Measurements from ENCODE around the gene ATP8A2.

The ATP8A2 gene

GRCh38 chr13:25684491-25684890 is 312.7 kb downstream of the ATP8A2 start:
- no peak for DNase-seq (ENCODE audit: low spot score)

DNA sequence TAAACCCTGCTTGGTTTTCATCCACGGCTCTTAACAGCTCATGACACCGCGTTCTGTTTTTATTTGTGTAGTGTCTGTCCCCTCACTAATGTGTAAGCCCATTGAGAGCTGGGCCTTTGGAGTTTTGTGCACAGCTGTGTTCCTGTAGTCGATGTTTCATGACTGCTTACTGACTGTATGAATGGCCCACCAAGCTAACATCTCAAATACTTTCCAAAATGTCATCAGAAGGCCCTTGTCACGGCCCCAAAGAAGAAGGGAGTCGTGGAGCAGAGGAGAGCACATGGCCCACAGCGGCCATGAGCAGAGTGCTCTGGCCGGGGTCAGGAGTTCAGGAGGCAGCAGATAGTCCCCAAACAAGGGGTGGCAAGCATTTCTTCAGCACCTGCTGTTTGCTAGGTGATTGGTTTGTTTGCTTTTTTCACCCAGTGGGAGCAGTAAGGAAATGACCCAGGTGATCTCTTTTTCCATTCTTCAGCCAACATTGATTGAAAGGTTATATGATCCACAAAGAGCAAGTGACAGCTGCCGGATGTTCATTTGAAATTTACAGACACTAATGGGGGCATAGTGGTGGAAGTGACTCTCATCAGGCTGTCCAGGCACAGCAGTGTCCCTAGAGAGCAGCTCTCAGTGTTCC is 315.2 kb downstream of the ATP8A2 start:
- DNase-seq (ENCODE audit: low spot score) = no peak

- DNase-seq (ENCODE audit: low spot score) = no peak
These were observed 315.9 kb downstream of the ATP8A2 start for GRCh38 chr13:25687471-25688225.

DNA sequence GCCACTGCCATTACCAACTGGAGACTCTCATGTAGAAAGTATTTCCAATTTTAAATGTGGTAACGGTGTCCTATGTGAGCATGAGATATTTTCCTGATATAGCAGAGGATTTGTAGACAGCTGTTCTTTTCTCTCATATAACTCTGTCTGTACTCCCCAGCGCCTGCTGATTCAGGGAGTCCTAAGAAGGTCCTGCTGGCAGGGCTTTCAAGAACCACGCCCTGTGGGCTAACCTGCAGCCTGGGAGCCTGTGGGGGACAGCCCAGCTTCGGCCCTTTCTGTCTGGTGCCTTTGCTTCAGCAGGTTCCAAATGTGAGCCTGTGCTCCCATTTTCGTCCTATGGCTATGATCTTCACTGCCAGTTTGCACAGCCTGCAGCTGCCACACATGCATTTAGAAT is 316.8 kb downstream of the ATP8A2 start:
- no peak for DNase-seq (ENCODE audit: low spot score)

DNA sequence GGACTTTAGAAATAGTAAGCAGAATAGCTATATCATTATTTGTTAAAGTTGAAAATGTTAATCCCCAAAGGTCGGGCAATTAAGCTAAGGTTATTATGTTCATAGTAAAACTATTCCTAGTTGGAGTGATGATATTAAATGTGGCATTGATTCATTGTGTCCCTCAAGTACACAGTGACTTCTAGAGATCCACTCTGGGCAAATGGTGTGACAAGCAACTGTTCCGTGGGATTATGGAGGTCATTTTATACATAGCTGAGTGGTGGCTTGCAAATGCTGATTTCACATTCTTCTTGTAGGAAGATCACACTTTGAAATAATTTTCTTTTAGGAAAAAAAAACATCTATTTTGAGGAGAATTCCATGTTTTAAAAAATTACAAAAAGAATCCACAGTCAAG is 317.8 kb downstream of the ATP8A2 start:
- no peak for DNase-seq (ENCODE audit: low spot score)

DNA sequence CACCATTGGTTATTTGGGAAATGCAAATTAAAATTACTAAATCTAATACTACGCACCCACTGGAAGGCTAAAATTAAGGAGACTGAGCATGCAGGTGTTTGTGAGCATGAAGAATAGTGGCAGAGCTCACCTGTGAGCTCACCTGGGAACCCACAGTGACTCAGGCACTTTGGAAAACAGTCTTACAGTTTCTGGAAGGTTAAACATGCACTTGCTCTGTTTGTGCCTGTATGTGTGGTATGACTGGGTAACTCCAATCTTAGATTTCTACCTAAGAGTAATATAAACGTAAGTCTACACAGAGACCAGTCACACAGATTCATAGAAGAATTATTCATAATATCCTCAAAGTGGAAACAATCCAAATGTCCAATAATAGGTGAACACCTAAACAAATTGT is 318.8 kb downstream of the ATP8A2 start:
- DNase-seq (ENCODE audit: low spot score) = no peak

GRCh38 chr13:25691654-25692053 is 319.9 kb downstream of the ATP8A2 start:
- DNase-seq (ENCODE audit: low spot score) = no peak

DNA sequence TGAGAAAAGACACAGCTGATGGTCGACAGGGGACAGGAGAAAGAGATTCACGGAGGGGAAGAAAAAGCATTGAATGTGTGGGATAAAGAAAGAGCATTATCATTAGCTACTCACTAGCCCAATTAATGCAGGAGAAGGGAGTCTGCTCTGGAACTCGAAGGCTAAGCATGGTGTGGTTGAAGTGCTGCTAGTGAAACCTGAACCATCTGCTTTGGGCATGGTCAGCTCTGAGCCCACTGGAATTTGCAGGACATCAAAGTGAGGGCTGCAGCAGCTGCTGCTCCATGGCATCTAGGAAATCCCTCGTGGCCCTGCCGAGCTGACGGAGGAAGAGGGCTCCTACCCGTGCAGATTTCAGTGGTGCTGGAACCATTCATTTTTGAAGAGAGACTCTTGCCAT is 320.3 kb downstream of the ATP8A2 start:
- no peak for DNase-seq (ENCODE audit: low spot score)

GRCh38 chr13:25699056-25699455 is 327.3 kb downstream of the ATP8A2 start:
- DNase-seq (ENCODE audit: low spot score) = no peak

- no peak for DNase-seq (ENCODE audit: low spot score)
These were observed 327.8 kb downstream of the ATP8A2 start for GRCh38 chr13:25699600-25699999.

DNA sequence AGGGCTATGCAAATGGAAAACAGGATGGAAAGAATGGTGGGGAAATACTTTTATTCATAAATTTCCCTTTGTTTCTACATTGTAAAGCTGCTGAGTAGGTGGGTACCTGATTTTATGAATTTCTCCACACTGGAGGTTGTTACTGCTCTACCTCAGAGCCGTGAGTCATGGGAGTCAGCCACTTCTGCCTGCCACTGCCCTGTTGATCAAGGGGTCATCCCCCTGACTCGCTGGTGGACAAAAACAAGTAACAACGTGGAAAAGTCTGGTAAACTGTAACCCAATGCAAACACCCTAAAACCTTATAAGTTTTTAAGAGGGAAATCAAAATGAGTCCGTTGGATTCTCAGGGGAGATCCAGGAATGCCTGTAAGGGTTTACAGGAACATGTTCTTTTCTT is 329.5 kb downstream of the ATP8A2 start:
- no peak for DNase-seq (ENCODE audit: low spot score)

DNA sequence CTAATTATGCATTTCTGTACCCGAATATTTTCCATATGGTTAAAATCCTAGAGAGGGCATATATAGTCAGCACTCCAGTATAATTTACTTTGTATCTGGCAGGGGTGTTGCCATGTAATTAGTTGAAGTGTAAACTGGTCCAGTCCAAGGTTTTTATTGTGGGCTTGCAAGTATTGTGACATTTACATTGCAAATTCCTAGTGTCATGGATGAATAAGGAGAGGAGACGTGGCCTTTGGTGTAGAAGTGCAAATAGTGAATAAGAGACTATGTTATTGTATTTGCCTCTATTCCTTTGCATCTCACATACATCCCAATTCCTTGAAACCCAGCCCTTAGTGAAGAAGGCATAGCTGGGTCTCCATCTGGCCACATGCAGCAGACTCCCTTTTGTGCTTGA is 330.6 kb downstream of the ATP8A2 start:
- DNase-seq (ENCODE audit: low spot score) = no peak

DNA sequence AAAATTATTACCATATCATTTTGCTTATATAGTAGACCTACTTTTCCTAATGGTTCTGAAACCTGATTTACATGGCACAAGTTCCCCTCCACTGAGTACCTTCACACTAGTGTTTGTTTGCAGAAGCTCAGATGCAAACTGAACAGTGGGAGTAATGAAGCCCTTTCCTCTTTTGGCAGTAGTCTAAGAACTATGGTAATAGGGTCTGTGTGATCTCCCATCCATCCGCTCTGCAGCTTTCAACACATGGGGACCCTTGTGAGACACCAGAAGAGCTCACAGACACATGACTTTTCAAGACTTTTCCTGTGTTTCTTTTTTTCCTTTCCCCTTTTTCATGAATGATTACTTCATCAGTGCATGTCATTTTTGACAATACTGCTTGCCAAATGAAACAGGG is 336.0 kb downstream of the ATP8A2 start:
- no peak for DNase-seq (ENCODE audit: low spot score)

DNA sequence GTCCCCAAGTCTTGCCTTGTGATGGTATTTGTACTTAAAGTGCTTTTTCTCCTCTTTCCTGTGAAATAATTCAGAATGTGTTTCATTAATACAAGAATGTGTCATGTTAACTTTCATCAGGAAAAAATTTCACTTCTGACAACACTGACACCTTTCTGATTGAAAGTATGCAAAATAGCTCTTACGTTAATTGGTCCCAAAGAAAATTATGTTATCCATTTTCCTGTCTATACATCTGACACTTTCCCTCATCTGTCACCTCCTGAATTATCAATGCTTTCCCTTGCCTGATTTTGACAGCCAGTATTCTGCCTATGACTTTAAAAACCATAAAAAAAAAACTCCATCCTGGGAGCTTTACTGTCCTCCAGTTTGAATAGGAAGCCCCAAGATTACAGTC is 336.5 kb downstream of the ATP8A2 start:
- DNase-seq (ENCODE audit: low spot score) = no peak

GRCh38 chr13:25709088-25709487 is 337.3 kb downstream of the ATP8A2 start:
- DNase-seq (ENCODE audit: low spot score) = no peak

DNA sequence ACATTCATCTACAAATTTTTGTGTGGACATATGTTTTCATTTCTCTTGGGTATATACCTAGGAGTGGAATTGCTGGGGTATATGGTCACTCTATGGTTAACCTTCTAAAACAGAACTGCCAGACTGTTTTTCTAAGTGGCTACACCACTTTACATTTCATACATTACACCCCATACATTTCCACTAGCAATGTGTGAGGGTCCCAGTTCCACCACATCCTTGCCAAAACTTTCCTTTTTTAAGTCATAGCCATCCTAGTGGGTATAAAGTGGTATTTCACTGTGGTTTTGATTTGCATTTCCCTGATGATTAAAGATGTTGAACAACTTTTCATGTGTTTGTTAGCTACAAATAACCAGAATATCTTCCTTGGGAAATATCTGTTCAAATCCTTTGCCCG is 344.0 kb downstream of the ATP8A2 start:
- no peak for DNase-seq (ENCODE audit: low spot score)

DNA sequence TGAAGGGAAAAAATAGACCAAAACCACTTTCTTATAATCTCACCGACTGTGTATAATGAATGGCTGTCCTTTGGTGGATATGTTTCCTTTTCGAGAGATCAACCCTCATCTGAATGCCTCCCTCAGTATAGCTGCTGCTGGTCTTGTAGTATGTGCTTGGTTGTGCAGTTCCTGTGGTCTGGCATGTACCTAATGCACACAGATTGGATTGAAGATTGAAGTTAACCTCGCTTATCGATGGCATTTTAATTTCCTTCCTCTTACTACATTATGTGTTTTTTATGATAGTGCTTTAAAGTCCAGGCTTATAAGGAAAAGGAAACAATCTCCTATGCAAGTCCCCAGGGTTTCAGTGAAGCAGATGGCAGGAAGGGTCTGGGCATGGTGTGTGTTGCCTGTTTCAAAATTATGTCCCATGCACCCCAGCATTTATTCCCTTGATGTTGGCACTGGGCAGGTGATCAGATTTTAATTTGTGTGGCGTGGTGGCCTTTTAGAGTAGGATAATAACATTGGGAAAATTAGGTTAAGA is 346.0 kb downstream of the ATP8A2 start:
- no peak for DNase-seq (ENCODE audit: low spot score)

- DNase-seq (ENCODE audit: low spot score) = no peak
These were observed 347.9 kb downstream of the ATP8A2 start for GRCh38 chr13:25719666-25720065.

DNA sequence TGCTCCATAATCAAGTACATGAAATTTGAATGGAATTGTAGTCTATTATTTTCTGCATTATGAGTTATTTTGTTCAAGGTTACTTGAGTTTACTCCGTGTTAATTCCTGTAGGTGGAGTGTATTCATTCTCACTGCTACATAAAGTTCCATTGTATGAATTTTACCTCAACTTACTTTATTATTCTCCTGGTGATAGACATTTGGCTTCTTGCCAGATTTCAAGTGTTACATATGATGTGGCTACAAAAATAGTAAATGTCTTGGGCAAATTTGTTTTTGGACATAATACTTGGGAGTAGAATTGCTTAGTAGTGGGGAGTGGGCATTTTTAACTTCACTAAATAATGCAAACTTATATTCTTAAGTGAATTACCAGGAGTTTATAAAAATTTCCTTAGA is 351.1 kb downstream of the ATP8A2 start:
- no peak for DNase-seq (ENCODE audit: low spot score)

- DNase-seq (ENCODE audit: low spot score) = no peak
These were observed 353.3 kb downstream of the ATP8A2 start for GRCh38 chr13:25725104-25725503.

- no peak for DNase-seq (ENCODE audit: low spot score)
These were observed 355.5 kb downstream of the ATP8A2 start for GRCh38 chr13:25727250-25727649.

DNA sequence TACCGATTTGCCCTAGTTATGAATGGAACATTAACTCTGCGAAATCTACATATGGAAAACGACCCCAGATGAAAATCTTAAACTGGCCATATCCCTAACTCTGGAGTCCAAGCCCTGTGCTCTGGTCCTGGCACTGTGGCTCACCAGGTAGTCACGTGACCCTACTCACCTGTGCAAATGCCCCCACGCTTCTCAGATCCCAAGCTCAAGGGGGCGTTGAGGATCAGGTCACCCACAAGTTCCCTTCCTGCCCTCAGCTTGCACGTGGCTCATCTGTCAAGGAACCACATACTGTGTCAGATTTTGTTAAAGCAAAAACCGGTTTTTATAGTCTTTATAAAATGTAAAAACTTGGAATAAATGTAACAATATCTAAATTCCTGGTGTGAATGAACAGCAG is 356.0 kb downstream of the ATP8A2 start:
- no peak for DNase-seq (ENCODE audit: low spot score)

DNA sequence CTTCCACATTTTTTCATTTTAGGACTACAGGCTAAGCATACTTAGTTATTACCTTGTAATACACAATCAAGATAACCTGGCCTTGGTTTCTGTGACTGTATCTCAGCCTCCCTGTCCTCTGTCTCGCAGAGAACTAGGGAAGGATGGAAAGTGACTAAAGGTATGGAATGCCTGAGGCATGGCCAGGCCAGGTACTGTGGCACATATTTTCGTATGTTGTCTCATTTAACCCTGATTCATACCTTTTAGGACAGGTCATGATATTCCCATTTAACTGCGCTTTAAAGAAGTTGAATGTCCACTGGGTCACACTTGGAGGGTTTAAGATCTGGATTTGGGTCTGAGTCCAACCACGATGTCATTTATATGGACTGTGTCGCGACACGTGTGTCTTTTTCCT is 357.4 kb downstream of the ATP8A2 start:
- DNase-seq (ENCODE audit: low spot score) = no peak

- DNase-seq (ENCODE audit: low spot score) = no peak
These were observed 359.3 kb downstream of the ATP8A2 start for GRCh38 chr13:25731037-25731436.
